GM21723 (cell line): ENCODE results near the gene PNPT1.
"Not testable (repeated sequence)": the region's sequence is repeated elsewhere in the genome, so short reads cannot be mapped to it uniquely, and the experiment has no call there.

ENCODE experiments used
- ATAC-seq: cut with Tn5 transposase; IDR thresholded peaks from one replicate; pipeline ENCODE4 v1.9.1; 2021; ENCODE audit warnings: mild to moderate bottlenecking, moderate library complexity; ENCODE audit not compliant: unreplicated experiment

The PNPT1 gene

GRCh38 chr2:55693181-55694125 lies at the start of gene PNPT1:
PNPT1 (minus strand) TSS chr2:55693844; CDS start chr2:55693823, 21 bp downstream.
- ATAC-seq, result peak; percentile 100

DNA sequence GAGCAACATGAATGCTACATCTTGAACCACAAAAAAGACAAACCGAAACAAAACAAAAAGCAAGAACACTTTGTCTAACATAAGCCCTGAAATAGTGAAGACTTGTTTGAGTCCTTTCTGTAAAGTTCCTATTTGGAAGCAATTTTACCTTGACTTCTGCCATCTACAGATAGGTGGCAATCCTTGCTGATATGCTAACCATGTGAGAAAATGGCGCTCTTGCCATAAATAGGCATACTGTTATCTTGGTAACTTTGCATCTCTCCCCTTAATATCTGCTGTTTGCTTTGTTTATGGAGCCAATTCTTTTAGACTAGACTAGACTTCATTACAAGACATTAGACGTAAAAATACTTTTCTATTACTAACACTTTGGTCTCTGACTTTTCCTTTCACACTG lies 49.4 kb upstream of the PNPT1 start:
- no peak for ATAC-seq

DNA sequence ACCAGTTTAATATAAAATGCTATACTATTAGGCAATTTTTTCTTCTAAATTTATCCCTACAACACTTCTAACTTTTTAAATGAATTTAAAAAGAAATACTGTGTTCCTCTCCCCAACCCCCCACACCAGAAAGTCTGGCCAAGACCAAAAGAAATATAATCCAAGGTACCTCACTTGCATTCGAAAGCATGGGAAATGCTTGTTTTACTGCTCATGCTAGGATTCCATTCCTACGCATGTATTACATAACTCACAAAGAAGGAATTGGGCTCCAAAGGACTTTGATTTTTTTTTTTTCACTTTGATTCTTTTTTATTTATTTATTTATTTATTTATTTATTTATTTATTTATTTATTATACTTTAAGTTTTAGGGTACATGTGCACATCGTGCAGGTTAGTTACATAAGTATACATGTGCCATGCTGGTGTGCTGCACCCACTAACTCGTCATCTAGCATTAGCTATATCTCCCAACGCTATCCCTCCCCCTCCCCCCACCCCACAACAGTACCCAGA lies 42.4 kb upstream of the PNPT1 start:
- ATAC-seq, result not testable (repeated sequence)

- no peak for ATAC-seq
These were observed 41.1 kb upstream of the PNPT1 start for GRCh38 chr2:55734726-55735125.

GRCh38 chr2:55733335-55733734 lies 39.7 kb upstream of the PNPT1 start:
- ATAC-seq, result no peak

DNA sequence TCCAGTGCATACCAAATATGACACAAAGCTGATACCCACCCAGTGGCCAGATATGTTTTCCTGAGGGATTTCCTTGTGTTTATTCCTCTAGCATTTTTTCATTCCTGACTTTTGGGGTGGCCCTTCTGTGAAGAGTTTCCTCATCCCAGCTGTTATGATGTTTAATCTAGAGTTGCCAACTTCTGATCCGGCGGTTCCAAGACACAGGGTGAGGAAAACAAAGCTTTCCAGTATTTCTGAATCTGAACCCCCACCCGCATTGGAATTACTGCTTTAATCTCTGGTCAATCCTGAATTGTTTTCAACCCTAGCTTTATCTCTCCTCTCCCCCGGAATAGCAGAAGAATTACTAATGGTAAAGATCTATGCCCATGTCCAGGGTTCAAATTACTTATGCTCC lies 39.2 kb upstream of the PNPT1 start:
- no peak for ATAC-seq

DNA sequence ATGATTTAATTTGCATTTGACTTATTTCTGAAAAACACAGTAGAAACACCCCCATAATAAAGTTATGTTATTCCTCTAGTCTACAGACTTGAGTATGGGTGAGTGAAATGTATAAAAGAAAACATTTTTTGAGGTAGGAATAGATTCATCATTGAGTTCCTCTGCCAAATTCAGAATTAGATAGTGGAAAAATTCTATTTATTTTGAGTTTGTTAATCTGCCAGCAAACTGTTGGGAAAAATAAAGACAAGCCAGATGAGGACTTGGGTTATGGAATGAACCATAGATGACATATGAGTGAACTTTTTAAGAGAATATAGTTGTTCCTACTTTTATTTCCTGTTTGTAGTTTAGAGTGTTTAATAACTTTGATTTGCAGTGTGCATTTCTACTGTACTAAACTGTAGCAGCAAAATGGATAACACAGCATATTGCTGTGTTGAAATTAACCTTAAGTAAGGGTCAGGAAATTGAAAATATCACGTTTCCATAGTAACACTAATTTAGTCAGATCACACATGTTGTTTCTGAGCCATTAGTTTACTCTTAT lies 35.6 kb upstream of the PNPT1 start:
- ATAC-seq, result no peak

DNA sequence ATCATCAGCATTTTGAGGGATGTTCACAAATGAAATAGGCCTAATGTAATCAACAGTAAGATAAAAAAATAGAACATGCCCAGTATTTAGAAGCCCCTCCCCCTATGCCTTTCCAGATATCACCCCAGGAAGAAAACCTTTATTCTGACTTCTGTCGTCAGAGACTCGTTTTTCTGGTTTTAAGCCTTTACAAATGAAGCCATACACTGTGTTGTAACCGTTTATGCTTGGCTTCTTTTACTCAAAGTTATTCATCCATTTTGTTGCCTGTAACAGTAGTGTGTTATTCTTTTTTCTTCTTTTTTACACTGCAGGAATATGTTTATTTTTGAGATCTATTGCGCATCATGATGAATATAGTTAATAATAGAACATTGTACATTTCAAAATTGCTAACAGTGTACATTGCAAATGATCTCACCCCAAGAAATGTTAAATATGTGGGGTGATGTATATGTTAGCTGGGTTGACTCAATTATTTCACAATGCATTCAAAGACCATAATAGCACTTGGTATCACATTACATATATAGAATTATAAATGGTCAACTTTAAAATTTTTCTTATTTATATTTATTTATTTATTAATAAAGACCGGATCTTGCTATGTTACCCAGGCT lies 28.1 kb upstream of the PNPT1 start:
- ATAC-seq, result no peak

- ATAC-seq, result no peak
These were observed 26.8 kb upstream of the PNPT1 start for GRCh38 chr2:55720417-55720816.

DNA sequence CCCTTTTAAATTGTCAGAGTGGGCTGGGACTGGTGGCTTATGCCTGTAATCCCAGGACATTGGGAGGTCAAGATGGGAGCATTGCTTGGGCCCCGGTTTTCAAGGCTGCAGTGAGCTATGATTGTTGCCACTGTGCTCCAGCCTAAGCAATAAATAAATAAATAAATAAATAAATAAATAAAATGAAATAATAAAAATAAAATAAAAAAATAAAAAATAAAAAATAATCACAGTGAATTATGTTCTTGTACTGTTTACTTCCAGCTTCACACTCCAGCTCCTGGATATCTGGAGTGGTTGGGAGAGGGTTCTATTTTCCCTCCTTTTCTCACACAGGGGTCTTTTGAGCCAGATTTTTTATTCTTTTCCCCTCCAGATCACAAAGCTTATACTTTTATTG lies 26.2 kb upstream of the PNPT1 start:
- no peak for ATAC-seq

GRCh38 chr2:55718165-55719008 lies 24.7 kb upstream of the PNPT1 start:
- ATAC-seq, result peak; percentile 75

GRCh38 chr2:55715626-55716025 lies 22.0 kb upstream of the PNPT1 start:
- ATAC-seq, result no peak

GRCh38 chr2:55715178-55715577 lies 21.5 kb upstream of the PNPT1 start:
- ATAC-seq, result not testable (repeated sequence)

- ATAC-seq, result no peak
These were observed 18.9 kb upstream of the PNPT1 start for GRCh38 chr2:55712477-55713060.

DNA sequence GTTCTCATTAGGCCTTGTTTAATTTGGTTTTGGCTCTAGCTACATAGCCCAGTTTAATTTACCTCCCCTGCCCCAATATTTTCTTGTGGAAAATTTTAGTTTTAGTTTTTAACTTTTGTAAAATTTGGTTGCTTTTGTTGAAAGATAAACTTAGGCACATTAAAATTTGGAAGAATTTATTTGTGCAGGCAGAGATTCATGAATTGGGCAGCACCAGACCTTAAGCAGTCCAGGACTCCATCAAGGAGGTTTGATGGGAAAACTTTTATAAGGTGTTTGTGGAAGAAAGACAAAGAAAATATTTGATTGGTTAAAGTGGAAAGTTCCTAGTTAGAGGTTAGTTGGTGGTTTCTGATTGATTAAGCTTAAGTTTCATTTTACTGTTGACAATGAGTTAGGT lies 16.4 kb upstream of the PNPT1 start:
- no peak for ATAC-seq

DNA sequence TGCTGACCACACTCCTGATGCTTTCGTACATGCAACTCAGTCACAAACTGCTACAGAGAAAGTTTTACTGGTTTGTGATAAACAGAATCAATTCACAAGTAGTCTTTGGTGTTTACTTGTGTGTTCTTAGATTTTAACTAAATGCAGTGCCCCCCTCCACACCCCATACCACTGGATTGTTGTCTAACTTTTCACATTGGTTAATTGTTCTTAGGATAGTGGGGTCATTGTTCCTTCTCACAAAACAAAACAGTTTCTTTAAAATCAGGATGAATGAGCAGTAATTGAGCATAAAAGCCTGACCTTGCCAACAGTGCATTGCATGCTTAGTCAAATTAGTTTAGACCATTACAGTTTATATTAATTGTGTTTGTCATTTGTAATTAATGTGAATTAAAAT lies 14.1 kb upstream of the PNPT1 start:
- ATAC-seq, result no peak

DNA sequence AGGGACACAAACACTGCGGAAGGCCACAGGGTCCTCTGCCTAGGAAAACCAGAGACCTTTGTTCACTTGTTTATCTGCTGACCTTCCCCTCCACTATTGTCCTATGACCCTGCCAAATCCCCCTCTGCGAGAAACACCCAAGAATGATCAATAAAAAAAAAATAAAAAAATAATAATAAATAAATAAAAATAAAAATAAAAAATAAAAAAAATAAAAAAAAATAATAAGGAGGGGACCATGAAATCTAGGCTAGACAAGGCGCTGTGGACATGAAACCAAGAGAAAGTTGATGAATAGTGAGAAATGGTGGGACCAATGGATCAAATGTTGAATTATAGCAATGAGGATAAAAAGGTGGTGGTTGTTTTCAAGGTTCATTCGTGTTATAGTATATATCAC lies 12.6 kb upstream of the PNPT1 start:
- ATAC-seq, result not testable (repeated sequence)

DNA sequence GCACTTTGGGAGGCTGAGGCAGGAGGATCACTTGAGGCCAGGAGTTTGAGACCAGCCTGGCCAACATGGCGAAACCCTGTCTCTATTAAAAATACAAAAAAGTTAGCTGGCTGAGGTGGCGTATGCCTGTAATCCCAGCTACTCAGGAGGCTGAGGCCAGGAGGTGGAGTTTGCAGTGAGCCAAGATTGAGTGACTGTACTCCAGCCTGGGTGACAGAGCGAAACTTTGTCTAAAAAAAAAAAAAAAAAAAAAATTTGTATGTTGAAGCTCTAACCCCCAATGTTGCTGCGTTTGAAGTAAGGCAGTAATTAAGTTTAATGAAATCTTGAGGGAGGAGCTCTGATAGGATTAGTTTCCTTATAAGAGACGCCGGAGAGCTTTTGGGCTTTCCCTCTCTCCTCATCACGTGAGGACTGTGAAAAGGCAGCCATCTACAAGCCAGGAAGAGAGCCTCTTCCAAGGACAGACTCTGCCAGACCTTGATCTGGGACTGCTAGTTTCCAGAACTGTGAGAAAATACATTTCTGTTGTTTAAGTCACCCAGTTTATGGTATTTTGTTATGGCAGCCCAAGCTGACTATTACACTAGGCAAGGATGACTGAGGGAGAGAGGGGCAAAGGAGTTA lies 11.5 kb upstream of the PNPT1 start:
- ATAC-seq, result no peak

DNA sequence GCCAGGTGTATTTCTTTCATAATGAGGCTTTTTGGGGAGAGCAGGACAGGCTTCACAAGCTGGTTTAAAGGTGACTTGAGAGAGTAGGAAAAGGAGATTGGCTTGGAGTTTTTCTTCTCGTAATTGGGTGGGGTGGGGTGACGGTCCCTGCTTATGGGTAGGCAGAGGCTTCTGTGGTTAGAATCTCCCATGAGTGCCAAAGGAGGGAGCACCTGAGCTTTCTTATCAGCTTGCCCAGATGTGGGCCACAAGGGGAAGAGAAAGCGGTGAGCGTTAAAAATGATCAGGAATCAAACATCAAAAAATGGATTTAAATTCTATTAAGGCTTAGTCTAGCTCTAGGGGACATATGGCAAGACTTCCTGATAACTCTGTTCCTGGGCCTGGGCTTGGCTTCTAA lies 9.7 kb upstream of the PNPT1 start:
- no peak for ATAC-seq

- peak; percentile 2 for ATAC-seq
These were observed 904 bp downstream of the PNPT1 start for GRCh38 chr2:55692740-55693139.
